ENCODE results near the gene AGO3.

DNA sequence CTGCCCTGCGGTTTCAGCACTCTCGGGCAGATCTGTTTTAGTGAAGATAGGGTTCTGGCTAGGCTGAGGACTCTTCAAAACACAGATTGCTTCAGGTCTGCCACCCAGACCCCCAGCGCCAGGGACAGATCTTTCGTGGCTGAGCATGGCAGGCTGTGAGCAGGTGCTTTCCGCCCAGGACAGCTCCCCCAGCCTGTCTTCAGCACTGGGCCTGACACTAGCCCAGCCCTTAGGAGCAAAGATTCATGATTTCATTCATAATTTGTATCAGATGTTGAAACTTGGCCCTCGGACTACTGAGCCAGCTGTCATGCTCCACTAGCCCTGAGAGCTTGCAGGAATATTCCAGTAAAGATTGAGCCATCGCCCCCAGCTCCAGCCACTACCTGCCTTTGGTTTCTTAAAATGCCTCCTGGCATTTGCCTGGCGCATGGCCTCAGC is 163.7 kb downstream of the AGO3 start:
- TF ChIP-seq, protein P1, sequence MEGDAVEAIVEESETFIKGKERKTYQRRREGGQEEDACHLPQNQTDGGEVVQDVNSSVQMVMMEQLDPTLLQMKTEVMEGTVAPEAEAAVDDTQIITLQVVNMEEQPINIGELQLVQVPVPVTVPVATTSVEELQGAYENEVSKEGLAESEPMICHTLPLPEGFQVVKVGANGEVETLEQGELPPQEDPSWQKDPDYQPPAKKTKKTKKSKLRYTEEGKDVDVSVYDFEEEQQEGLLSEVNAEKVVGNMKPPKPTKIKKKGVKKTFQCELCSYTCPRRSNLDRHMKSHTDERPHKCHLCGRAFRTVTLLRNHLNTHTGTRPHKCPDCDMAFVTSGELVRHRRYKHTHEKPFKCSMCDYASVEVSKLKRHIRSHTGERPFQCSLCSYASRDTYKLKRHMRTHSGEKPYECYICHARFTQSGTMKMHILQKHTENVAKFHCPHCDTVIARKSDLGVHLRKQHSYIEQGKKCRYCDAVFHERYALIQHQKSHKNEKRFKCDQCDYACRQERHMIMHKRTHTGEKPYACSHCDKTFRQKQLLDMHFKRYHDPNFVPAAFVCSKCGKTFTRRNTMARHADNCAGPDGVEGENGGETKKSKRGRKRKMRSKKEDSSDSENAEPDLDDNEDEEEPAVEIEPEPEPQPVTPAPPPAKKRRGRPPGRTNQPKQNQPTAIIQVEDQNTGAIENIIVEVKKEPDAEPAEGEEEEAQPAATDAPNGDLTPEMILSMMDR (IDR thresholded peaks at IDR 0.05), result no peak
- TF ChIP-seq EP300 (IDR thresholded peaks at IDR 0.05) (no peak), POLR2A (IDR thresholded peaks at IDR 0.05) (no peak), POLR2AphosphoS5 (IDR thresholded peaks at IDR 0.05) (no peak)
